Tibial nerve (tissue), 4 donors: Measurements from ENCODE around the gene GLP1R.

Source experiments
- CTCF ChIP-seq, 5 experiments: fragments of 200-600 bp in 3 of 5; fragments of 450-650 bp in 2 of 5; sonication (generic) in 3 of 5; IDR thresholded peaks; one replicate each; pipeline ENCODE4 v1.5.1; 2016 to 2019; ENCODE audit warnings: antibody characterized with exemption in 5 of 5, mild to moderate bottlenecking in 3 of 5, moderate library complexity in 2 of 5
- EP300 ChIP-seq, 2 donors: sonication (generic); formaldehyde crosslinking; IDR thresholded peaks; one replicate each; pipeline ENCODE4 v1.6.1; 2017; ENCODE audit warnings: antibody characterized with exemption in 2 of 2, mild to moderate bottlenecking in 1 of 2

- no peak for TF ChIP-seq CTCF (IDR thresholded peaks at IDR 0.05)
- no peak for TF ChIP-seq EP300 (IDR thresholded peaks at IDR 0.05)
Measured at GRCh38 chr6:39073471-39074355, 25.1 kb downstream of the GLP1R start.
